SK-N-SH (cell line): ENCODE results near the gene NPC2. TPM values are rescaled to one million over a fixed set of nuclear protein-coding genes. Genes with fewer than 3 reads are reported as not detected.

Source experiments
- CTCF ChIA-PET: fragments of 300-600, 350-600 bp; formaldehyde crosslinking; extraction: SDS; loops from one replicate; lab custom pipeline; 2021; lab: Yijun Ruan, JAX
- POLR2A ChIA-PET: fragments of 350-600 bp; sonication (Branson Sonifier 250); formaldehyde crosslinking; extraction: SDS; loops from one replicate; lab custom pipeline; 2020; ENCODE audit warnings: antibody characterized with exemption, inconsistent platforms; lab: Yijun Ruan, JAX
- DNase-seq: peaks from one replicate; pipeline ENCODE4 v3.0.0; 2012
- H2AFZ ChIP-seq: fragments of 200-600 bp; sonication (generic); 2 replicates; pipeline ENCODE4 v1.8.1; 2016; ENCODE audit warnings: antibody characterized with exemption, mild to moderate bottlenecking, low read depth
- H3F3A ChIP-seq: fragments of 200-600 bp; sonication (generic); replicated peaks from 2 replicates; pipeline ENCODE3; 2016; ENCODE audit warnings: antibody characterized with exemption, mild to moderate bottlenecking; ENCODE audit not compliant: insufficient read depth
- H3K27ac ChIP-seq, 2 experiments: fragments of 200-500 bp in 1 of 2; fragments of 200-600 bp in 1 of 2; sonication (Bioruptor generic) in 1 of 2; sonication (generic), shearing (Covaris generic) in 1 of 2; 2 replicates each; pipeline versions ENCODE4 v1.5.1 to v1.6.1; 2014 to 2016; ENCODE audit warnings: low read depth in 2 of 2, inconsistent platforms in 1 of 2, low read length in 1 of 2, mild to moderate bottlenecking in 1 of 2, mixed read lengths in 1 of 2
- H3K27me3 ChIP-seq: fragments of 200-600 bp; sonication (generic), shearing (Covaris generic); 2 replicates; pipeline ENCODE4 v1.6.1; 2016; ENCODE audit warnings: mixed run types; ENCODE audit not compliant: insufficient read depth
- H3K36me3 ChIP-seq, 2 experiments: fragments of 200-500 bp in 1 of 2; fragments of 200-600 bp in 1 of 2; sonication (Bioruptor generic) in 1 of 2; sonication (generic) in 1 of 2; replicated peaks in 1 of 2; 2 replicates each; pipeline versions ENCODE3 to v1.5.1; 2014 to 2016; ENCODE audit warnings: low read length in 1 of 2, mild to moderate bottlenecking in 1 of 2; ENCODE audit not compliant: insufficient read depth in 2 of 2, control insufficient read depth in 1 of 2
- H3K4me1 ChIP-seq, 2 experiments: fragments of 200-500 bp in 1 of 2; fragments of 200-600 bp in 1 of 2; sonication (Bioruptor generic) in 1 of 2; sonication (generic), shearing (Covaris generic) in 1 of 2; 2 replicates each; pipeline versions ENCODE4 v1.5.1 to v1.6.1; 2014 to 2016; ENCODE audit warnings: low read depth in 1 of 2, low read length in 1 of 2, mixed run types in 1 of 2; ENCODE audit not compliant: insufficient read depth in 2 of 2, control insufficient read depth in 1 of 2
- H3K4me2 ChIP-seq: fragments of 200-600 bp; sonication (generic), shearing (Covaris generic); 2 replicates; pipeline ENCODE4 v1.6.1; 2017; ENCODE audit warnings: mixed run types
- H3K4me3 ChIP-seq, 2 experiments: fragments of 200-500 bp in 1 of 2; fragments of 200-600 bp in 1 of 2; sonication (Bioruptor generic) in 1 of 2; sonication (generic), shearing (Covaris generic) in 1 of 2; 2 replicates each; pipeline versions ENCODE4 v1.5.1 to v1.8.1; 2014 to 2016; ENCODE audit warnings: low read depth in 2 of 2, inconsistent platforms in 1 of 2, low read length in 1 of 2, mild to moderate bottlenecking in 1 of 2, mixed read lengths in 1 of 2, moderate library complexity in 1 of 2
- H3K79me2 ChIP-seq: fragments of 200-600 bp; sonication (generic); 2 replicates; pipeline ENCODE4 v1.8.1; 2017; ENCODE audit warnings: mild to moderate bottlenecking; ENCODE audit not compliant: insufficient read depth
- H3K9ac ChIP-seq: fragments of 200-600 bp; sonication (generic); 2 replicates; pipeline ENCODE4 v1.6.1; 2017; ENCODE audit warnings: mixed run types
- H3K9me2 ChIP-seq: fragments of 200-600 bp; sonication (generic); 2 replicates; pipeline ENCODE4 v1.6.1; 2017; ENCODE audit warnings: mixed run types
- H3K9me3 ChIP-seq: fragments of 200-600 bp; sonication (generic); 2 replicates; pipeline ENCODE4 v1.6.1; 2017; ENCODE audit warnings: mixed run types, mild to moderate bottlenecking, moderate library complexity
- H4K20me1 ChIP-seq: fragments of 200-600 bp; sonication (generic); 2 replicates; pipeline ENCODE4 v1.6.1; 2017; ENCODE audit warnings: mild to moderate bottlenecking, mixed run types; ENCODE audit not compliant: insufficient read depth
- CHD2 ChIP-seq: fragments of 150-350 bp; IDR thresholded peaks from 2 replicates; pipeline ENCODE4 v1.6.1; 2018; ENCODE audit warnings: low read length; ENCODE audit not compliant: partially characterized antibody
- ELF1 ChIP-seq: IDR thresholded peaks from 2 replicates; pipeline ENCODE4 v1.4.0; 2012
- EP300 ChIP-seq, 2 experiments: IDR thresholded peaks; 2 replicates each; pipeline versions ENCODE4 v1.4.0 to v1.6.1; 2012; ENCODE audit warnings: borderline replicate concordance in 1 of 2, low read depth in 1 of 2, low read length in 1 of 2
- EZH2phosphoT487 ChIP-seq: fragments of 200-600 bp; sonication (generic); IDR thresholded peaks from 2 replicates; pipeline ENCODE4 v1.6.1; 2017; ENCODE audit warnings: low read depth, mixed run types, mild to moderate bottlenecking, antibody characterized with exemption, moderate library complexity, borderline replicate concordance
- FOSL2 ChIP-seq: IDR thresholded peaks from 2 replicates; pipeline ENCODE4 v1.4.0; 2012; ENCODE audit warnings: low read depth, mild to moderate bottlenecking, moderate library complexity, borderline replicate concordance
- JUND ChIP-seq: IDR thresholded peaks from 2 replicates; pipeline ENCODE4 v1.4.0; 2012
- NRF1 ChIP-seq: IDR thresholded peaks from 2 replicates; pipeline ENCODE4 v1.6.1; 2012; ENCODE audit warnings: low read depth, mild to moderate bottlenecking, low read length
- POLR2AphosphoS5 ChIP-seq: IDR thresholded peaks from 2 replicates; pipeline ENCODE4 v1.6.1; 2012; ENCODE audit warnings: low read depth, low read length
- RAD21 ChIP-seq: IDR thresholded peaks from 2 replicates; pipeline ENCODE4 v1.6.1; 2012; ENCODE audit warnings: mild to moderate bottlenecking, low read length
- RCOR1 ChIP-seq: fragments of 150-350 bp; IDR thresholded peaks from 2 replicates; pipeline ENCODE4 v1.6.1; 2017; ENCODE audit warnings: antibody characterized with exemption, low read length
- RFX5 ChIP-seq: IDR thresholded peaks from 2 replicates; pipeline ENCODE4 v1.6.1; 2012; ENCODE audit warnings: mild to moderate bottlenecking, improper control_type of control experiment, low read length
- SMC3 ChIP-seq: IDR thresholded peaks from 2 replicates; pipeline ENCODE4 v1.6.1; 2012; ENCODE audit warnings: low read depth, low read length, improper control_type of control experiment
- TAF1 ChIP-seq: IDR thresholded peaks from 2 replicates; pipeline ENCODE4 v1.6.1; 2012; ENCODE audit warnings: low read depth, mild to moderate bottlenecking, low read length, moderate library complexity, borderline replicate concordance
- TEAD4 ChIP-seq: IDR thresholded peaks from 2 replicates; pipeline ENCODE4 v1.4.0; 2012; ENCODE audit warnings: mild to moderate bottlenecking, borderline replicate concordance; ENCODE audit not compliant: insufficient read depth
- YY1 ChIP-seq: IDR thresholded peaks from 2 replicates; pipeline ENCODE4 v1.4.0; 2012; ENCODE audit warnings: low read depth, mild to moderate bottlenecking
- WGBS: methylation state at CpG from one replicate; pipeline ENCODE4 v1.1.6; 2017; ENCODE audit warnings: low lambda C conversion rate; 5-methylcytosine and 5-hydroxymethylcytosine counted together
- polyA plus RNA-seq, 3 experiments: library from polyadenylated mRNA; depleted of rRNA; stranded (reverse); fragments of >200 nt; gene quantifications; 2 replicates each; pipeline ENCODE4 v1.2.3, GENCODE V29; 2012
- TF ChIP-seq, protein P1 (sequence below): IDR thresholded peaks from 2 replicates; pipeline ENCODE4 v1.4.0; 2012; ENCODE audit warnings: low read depth, borderline replicate concordance
- TF ChIP-seq, protein P2 (sequence below): fragments of 150-350 bp; IDR thresholded peaks from 2 replicates; pipeline ENCODE4 v1.6.1; 2017; ENCODE audit warnings: antibody characterized with exemption, low read length, low read depth, borderline replicate concordance
- TF ChIP-seq, protein P3 (sequence below): fragments of 150-350 bp; IDR thresholded peaks from 2 replicates; pipeline ENCODE4 v1.6.1; 2016; ENCODE audit warnings: mild to moderate bottlenecking, low read depth, low read length
- TF ChIP-seq, protein P4 (sequence below): IDR thresholded peaks from 2 replicates; pipeline ENCODE4 v1.4.0; 2012; ENCODE audit warnings: low read depth, borderline replicate concordance
- TF ChIP-seq, protein P5 (sequence below): IDR thresholded peaks from 2 replicates; pipeline ENCODE4 v1.4.0; 2012; ENCODE audit warnings: low read depth

The NPC2 gene
- polyA plus RNA-seq, 1 of the 3 experiments (the other 2 are of a cell fraction) = 522 TPM

DNA sequence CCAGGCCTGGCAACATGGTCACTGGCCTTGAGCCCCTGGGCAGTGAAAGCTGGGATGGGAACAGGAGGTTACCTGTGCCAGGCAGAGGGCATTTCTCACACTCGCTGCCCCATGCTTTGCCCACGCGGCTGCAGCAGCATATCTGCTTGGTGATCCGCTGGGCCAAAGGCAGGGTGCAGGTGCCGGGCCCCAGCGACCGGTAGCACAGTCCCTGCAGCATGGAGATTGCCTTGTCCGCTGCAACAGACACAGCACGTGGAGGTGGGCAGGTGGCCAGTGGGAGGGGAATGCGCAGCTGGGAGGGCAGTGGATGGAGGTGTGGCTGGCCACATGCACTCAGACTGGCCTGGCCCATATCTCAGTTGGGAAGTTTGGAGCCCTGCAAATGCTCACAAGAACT lies 35.8 kb upstream of the NPC2 start (continued):
- TF ChIP-seq EZH2phosphoT487 (no peak), RCOR1 (no peak), FOSL2 (no peak)
- TF ChIP-seq, protein P1, sequence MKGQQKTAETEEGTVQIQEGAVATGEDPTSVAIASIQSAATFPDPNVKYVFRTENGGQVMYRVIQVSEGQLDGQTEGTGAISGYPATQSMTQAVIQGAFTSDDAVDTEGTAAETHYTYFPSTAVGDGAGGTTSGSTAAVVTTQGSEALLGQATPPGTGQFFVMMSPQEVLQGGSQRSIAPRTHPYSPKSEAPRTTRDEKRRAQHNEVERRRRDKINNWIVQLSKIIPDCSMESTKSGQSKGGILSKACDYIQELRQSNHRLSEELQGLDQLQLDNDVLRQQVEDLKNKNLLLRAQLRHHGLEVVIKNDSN = no peak
- TF ChIP-seq, protein P2, sequence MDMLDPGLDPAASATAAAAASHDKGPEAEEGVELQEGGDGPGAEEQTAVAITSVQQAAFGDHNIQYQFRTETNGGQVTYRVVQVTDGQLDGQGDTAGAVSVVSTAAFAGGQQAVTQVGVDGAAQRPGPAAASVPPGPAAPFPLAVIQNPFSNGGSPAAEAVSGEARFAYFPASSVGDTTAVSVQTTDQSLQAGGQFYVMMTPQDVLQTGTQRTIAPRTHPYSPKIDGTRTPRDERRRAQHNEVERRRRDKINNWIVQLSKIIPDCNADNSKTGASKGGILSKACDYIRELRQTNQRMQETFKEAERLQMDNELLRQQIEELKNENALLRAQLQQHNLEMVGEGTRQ = no peak
- TF ChIP-seq, protein P3, sequence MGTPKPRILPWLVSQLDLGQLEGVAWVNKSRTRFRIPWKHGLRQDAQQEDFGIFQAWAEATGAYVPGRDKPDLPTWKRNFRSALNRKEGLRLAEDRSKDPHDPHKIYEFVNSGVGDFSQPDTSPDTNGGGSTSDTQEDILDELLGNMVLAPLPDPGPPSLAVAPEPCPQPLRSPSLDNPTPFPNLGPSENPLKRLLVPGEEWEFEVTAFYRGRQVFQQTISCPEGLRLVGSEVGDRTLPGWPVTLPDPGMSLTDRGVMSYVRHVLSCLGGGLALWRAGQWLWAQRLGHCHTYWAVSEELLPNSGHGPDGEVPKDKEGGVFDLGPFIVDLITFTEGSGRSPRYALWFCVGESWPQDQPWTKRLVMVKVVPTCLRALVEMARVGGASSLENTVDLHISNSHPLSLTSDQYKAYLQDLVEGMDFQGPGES = no peak

DNA sequence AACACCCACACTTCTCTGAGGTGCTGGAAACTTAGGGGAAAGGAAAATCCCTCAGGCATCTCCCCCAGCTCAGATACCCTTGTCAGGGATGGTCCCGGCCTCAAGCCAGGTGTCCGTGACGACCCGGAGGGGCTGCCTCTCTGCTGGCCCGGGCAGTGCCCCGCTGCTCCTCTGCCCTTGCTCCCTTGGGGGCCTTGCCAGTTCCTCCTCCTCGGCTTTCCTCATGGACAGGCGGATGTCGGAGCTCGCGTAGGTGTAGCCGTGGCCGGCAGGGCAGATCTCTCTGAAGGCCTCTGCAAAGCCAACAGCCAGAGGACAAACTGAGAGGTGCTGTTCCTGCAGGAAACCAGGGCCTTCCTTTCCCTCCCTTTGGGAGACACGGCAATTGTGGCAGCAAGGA lies 35.3 kb upstream of the NPC2 start:
- H3K36me3 ChIP-seq = peaks cover 19 to 48% of the 10 kb centered on the region in 2 experiments
- H3K79me2 ChIP-seq = peaks cover 5% of the 10 kb centered on the region; the same call in 1 of the 2 replicates
- H3K4me2 ChIP-seq = no peak overlapping the region
- no peaks in the 10 kb centered on the region; a peak in 1 of 4 replicates for H3K4me1 ChIP-seq
- no peaks in the 10 kb centered on the region for H3K9me3 ChIP-seq
- H3K9ac ChIP-seq = no peak overlapping the region
- H3K9me2 ChIP-seq = no peaks in the 10 kb centered on the region
- no peaks in the 10 kb centered on the region for H4K20me1 ChIP-seq
- ChIA-PET CTCF (interaction anchor here (0.7 to 4.1 kb wide), 7 partner anchors 9 to 81 kb away, joined by 3 to 22 read pairs (median 4); no protein-coding TSS in a partner anchor), POLR2A (no interaction called here)
- H3F3A ChIP-seq = no peaks in the 10 kb centered on the region
- no peak for DNase-seq
- WGBS = 98% methylated on average over 7 of the region's 14 CpGs
- no peak overlapping the region for H3K27ac ChIP-seq
- H3K4me3 ChIP-seq = no peak overlapping the region
- no peak overlapping the region for H2AFZ ChIP-seq
- TF ChIP-seq, protein P4, sequence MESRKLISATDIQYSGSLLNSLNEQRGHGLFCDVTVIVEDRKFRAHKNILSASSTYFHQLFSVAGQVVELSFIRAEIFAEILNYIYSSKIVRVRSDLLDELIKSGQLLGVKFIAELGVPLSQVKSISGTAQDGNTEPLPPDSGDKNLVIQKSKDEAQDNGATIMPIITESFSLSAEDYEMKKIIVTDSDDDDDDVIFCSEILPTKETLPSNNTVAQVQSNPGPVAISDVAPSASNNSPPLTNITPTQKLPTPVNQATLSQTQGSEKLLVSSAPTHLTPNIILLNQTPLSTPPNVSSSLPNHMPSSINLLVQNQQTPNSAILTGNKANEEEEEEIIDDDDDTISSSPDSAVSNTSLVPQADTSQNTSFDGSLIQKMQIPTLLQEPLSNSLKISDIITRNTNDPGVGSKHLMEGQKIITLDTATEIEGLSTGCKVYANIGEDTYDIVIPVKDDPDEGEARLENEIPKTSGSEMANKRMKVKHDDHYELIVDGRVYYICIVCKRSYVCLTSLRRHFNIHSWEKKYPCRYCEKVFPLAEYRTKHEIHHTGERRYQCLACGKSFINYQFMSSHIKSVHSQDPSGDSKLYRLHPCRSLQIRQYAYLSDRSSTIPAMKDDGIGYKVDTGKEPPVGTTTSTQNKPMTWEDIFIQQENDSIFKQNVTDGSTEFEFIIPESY = no peak
- TF ChIP-seq EP300 (IDR thresholded peaks at IDR 0.05; ENCODE audit: borderline replicate concordance in 1 of 2, low read depth in 1 of 2, low read length in 1 of 2) (no peak), TEAD4 (no peak), RFX5 (no peak), CHD2 (no peak), SMC3 (no peak), TAF1 (no peak), NRF1 (no peak), RAD21 (no peak), POLR2AphosphoS5 (no peak), JUND (no peak), ELF1 (no peak), YY1 (no peak)
- TF ChIP-seq, protein P5, sequence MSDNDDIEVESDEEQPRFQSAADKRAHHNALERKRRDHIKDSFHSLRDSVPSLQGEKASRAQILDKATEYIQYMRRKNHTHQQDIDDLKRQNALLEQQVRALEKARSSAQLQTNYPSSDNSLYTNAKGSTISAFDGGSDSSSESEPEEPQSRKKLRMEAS = no peak
- TF ChIP-seq, protein P1 = no peak
- TF ChIP-seq, protein P2 = no peak
- TF ChIP-seq, protein P3 = no peak
- H3K27me3 ChIP-seq = no peaks in the 10 kb centered on the region
